HCT116 (cell line): Measurements from ENCODE around the gene PTGIS.

Experiments
- CTCF ChIP-seq, 3 experiments: fragments of 200-600 bp in 1 of 3; sonication (generic) in 1 of 3; IDR thresholded peaks in 2 of 3; conservative IDR thresholded peaks in 1 of 3; 2 replicates each; pipeline ENCODE4 v1.5.1; 2012 to 2017; ENCODE audit warnings: low read depth in 2 of 3, low read length in 2 of 3, antibody characterized with exemption in 1 of 3, borderline replicate concordance in 1 of 3, control low read depth in 1 of 3, mild to moderate bottlenecking in 1 of 3, mixed read lengths in 1 of 3, mixed run types in 1 of 3, moderate library complexity in 1 of 3; ENCODE audit not compliant: insufficient read depth in 1 of 3
- TCF7L2 ChIP-seq: IDR thresholded peaks from 2 replicates; pipeline ENCODE4 v1.7.0; 2011; ENCODE audit warnings: borderline replicate concordance, inconsistent platforms; ENCODE audit not compliant: insufficient read depth, insufficient read length; ENCODE audit errors: extremely low read depth

- no peak for TF ChIP-seq TCF7L2
- no peak for TF ChIP-seq CTCF (IDR thresholded peaks at IDR 0.05 in 2 of 3, conservative IDR thresholded peaks at IDR 0.05 in 1 of 3; ENCODE audit: borderline replicate concordance in 1 of 3, insufficient read depth in 1 of 3, low read depth in 2 of 3, low read length in 2 of 3)
Observed at GRCh38 chr20:49490689-49491088, 77.2 kb downstream of the PTGIS start.
